ENCODE data around the gene JDP2.

Gene JDP2

DNA sequence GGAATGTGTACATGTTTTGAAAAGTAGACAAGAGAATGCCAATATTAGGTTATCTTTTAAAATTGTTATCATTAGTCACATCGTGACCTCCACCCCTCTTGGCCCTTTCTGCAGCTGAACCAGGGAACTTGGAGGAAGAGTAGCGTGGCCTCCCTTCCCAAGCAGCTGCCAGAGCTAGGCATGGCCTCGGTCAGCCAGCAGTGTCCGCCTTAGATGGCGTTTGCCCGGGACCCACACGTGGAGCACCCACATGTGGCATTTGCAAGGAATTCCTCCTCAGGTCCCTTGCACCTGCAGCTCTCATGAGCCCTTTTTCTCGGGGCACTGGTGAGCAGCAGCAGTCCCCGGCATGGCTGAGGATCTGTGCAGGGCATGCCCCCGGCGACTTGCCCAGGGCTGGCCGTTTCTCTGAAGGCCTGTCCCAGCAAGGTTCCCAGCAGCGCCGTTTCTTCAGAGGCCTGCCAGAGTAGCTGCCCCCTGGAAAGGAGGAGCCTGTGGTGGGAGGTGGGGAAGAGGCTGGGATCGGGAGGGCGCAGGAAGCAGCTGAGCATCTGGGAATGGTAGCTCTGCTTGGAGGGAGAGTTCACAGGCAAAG lies 10.8 kb downstream of the JDP2 start:
- no peak for DNase-seq

GRCh38 chr14:75439989-75440388 lies 12.2 kb downstream of the JDP2 start:
- no peak for DNase-seq

GRCh38 chr14:75440733-75441477 lies 13.1 kb downstream of the JDP2 start:
- no peak for DNase-seq

DNA sequence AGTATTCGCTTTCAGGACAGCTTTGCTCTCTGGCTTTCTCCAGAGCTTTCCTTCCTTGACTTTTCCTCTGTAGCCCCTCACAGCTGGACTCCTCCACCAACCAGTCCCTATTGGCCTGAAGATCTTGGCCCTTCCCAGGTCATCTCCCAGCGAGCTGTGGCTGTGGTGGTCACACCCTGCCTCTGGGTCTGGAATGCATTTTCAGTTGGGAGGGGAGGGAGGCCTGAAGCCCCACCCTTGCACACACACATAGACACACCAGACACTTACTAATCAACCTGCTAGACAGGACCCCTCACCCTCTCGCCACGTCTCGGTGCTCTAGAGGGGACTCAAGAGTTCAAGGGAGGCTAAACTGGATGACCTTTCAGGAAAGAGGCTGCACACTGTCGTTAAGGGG lies 13.9 kb downstream of the JDP2 start:
- DNase-seq = no peak

DNA sequence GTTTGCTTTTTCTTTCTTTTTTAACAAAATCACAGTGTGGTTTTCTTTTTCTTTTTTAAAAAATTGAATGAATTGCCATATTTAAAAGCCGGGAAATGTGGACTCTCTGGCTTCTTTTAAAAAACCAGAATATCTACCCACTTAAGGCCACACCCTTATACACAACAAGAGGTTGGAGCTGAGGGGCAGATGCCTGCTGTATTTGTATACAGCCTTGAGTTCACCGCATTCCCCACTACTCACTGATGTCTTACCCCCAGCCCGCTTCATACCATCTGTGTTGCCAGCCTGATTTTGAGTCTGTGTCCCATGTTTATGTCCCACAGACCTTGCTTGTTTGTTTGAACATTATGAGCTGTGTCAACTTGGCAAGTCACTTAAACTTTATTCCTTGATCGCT lies 14.3 kb downstream of the JDP2 start:
- DNase-seq = no peak

- no peak for DNase-seq
Measured at GRCh38 chr14:75442642-75443041, 14.8 kb downstream of the JDP2 start.

GRCh38 chr14:75443203-75443969 lies 15.6 kb downstream of the JDP2 start:
- no peak for DNase-seq

GRCh38 chr14:75445236-75445635 lies 17.4 kb downstream of the JDP2 start:
- DNase-seq = no peak

GRCh38 chr14:75445963-75446362 lies 18.1 kb downstream of the JDP2 start:
- no peak for DNase-seq

- no peak for DNase-seq
Measured at GRCh38 chr14:75446447-75446846, 18.6 kb downstream of the JDP2 start.

- DNase-seq = no peak
Measured at GRCh38 chr14:75448209-75448608, 20.4 kb downstream of the JDP2 start.

DNA sequence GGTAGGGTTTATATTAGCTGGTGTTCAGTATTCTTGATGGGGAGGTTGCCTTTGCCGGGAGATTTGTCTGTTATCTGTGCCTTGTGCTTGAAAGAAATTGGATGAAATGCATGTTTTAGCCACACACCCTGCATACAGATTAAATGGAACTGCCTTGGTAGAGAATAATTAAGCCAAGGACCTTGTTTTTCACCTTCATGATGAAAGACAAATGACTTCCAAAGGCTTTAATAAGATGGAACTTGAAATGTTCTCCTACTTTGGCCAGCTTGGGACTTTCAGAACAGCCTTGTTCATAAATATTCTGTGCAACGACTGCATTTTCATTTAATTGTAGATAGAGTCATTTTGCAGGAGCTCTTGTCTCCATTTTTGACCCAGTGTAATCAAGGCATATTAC lies 21.2 kb downstream of the JDP2 start:
- no peak for DNase-seq

DNA sequence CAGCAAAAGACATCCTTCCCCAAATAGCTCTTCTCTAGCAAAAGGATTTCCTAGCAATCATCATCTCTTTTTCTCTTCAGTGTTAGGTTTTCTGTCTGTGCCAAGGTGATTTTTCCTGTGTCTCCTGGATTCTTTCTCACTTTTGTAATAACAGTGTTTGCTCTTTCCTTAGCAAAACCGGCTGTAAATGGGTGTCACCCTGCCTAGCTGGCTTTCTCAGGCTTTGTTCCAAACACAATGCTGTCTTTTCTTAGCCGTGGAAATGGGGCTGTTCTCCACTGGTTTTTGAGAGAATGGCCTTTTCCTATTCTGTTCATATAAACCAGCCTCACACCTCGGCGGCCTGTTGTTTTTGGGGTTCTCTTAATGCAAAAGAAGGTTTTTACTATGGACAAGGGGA lies 21.9 kb downstream of the JDP2 start:
- no peak for DNase-seq

DNA sequence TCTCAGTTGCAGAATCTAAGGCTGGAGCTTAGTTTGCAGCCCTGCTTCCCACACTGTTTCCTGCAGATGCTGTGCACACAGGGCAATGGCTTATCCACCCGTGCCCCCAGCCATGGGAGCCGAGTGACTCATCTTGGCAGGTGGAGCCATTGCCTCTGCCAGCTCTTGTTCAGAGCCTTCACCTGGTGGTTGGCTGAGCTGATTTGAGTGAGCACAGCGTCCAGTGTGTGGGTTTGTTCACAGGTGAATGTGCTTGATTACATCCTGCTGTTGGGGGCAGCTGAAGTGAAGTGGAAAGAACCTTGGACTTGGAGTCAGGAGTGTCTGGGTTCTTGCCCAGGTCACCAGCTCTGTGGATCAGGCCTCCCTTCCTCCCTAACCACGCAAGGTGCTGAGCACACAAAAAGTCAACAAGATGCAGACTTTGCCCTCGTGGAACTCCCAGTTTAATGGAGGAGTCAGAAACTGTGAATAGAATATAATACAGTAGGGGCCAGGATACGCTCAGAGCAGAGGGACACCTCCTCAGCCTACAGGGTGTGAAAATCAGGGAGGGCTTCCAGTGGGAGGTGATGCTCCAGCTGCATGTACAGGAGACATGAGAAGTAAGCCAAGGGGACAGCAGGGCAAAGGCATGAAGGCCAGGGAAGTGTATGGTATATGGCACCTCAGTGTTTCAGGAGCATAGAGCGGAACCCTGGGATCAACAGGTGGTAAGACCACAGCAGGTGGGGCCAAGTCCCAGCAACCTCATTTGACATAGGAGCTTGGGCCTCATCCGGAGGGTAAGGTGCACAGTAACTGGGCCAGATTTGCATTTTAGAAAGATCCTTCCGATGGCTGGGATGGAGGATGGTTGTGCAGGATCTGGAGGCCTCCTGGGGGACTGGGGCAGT lies 22.8 kb downstream of the JDP2 start:
- DNase-seq = no peak

- DNase-seq = no peak
Measured at GRCh38 chr14:75452324-75452723, 24.5 kb downstream of the JDP2 start.

DNA sequence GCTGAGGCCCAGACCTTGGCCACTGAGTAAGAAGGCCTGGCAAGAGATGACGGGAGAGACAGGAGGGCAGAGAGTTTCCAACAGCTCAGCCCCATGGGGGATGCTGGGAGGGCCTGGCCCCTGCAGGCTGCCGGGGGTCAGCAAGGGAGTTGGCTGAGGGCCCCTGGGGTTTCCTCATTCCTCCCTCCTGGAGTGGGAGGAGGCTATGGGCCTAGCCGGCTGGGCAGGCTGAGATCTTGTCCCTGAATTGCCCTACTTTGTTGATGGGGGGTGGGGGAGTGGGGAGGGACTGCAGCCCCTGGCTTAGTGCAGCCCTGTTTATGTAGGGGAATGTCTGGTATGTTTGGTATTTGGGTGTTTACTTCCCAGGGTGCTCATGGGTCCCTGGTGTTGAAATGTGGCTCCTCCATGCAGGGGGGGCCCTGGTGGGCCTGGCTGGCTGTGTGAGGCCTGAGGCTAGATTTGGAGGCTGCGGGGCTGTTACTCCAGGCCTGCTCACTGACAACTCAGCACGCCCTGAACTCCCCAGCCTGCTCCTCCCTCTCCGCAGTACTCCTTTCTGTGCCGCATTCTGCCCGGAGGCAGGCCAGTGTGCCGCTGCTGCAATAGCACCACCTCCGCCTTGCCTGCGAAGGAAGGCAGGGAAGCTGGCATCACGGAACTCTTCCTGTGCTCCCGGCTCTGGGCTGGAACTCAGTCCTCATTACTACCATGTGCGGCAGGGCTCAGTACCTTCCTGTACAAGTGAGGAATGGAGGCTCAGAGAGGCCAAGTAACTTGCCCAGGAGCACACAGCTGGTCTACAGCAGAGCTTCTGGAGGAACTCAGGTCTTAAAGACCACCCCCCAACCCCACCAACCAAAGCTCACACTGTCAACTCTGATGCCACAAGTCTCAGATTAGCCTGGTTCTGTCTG lies 25.3 kb downstream of the JDP2 start:
- DNase-seq = no peak

- DNase-seq = no peak
Measured at GRCh38 chr14:75453817-75454434, 26.1 kb downstream of the JDP2 start.

- no peak for DNase-seq
Measured at GRCh38 chr14:75454963-75455546, 27.2 kb downstream of the JDP2 start.

DNA sequence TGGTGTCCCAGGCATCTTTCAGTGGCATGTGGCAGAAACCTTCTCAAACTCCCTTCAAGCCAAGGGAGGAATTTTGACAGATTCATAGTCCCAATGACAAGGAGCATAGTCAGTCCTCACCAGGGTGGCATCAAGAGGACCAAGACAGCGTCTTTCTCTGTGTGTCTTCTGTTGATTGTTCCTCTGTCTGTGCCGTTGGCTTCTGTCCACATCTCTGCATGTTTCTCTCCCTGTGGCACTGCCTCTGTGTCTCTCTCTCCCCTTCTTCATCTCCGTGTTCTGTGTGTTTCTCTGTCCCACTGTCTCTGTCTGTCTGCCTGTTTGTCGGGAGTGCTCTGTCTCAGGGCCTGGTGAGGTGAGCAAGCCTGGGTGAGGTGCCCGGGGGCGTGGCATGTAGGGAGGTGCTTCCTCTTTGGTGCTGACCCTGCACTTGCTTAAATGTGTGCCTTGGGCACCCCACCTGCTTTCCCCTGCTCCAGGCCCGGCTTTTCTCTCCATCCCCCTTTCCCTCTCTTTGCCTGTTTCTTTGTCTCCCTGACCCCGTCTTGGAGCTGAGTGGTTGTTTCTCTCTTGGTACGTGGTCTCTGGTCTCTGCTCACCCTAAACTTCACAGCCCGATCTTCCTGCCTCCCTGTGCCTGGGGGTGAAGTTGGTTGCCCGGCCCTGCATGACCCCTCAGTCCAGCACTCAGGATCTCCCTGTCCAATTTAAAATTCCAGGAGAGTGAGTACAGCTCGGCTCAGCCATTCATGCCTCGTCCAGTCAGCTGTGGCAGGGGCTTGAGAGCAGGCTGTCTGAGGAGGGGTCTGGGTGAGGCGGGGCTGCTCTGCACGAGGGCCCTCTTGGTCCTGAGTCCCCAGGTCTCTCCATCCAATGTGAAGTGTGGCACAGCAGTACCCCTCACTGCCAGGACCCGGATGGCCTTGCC lies 28.5 kb downstream of the JDP2 start:
- DNase-seq = no peak

DNA sequence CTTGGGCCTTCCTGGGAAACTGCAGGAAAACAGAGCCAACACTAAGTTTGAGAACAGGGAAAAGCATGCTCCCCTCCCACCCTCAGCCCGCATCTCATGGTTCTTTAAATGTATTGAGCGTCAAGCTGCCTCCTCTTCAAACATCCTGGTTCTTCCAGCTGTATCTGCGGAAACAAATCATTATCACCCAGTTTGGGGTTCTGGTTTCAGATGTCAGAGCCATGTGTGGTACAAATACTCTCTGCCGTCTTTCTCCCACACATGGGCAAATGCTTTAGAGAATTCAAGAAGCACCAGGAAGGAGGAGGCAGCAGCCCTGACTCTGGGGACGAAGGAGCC lies 29.1 kb downstream of the JDP2 start:
- no peak for DNase-seq
